GM12878 (cell line): ENCODE measurements around the gene ATP5F1D. TPM values are rescaled to one million over a fixed set of nuclear protein-coding genes. Genes with fewer than 3 reads are reported as not detected.

ENCODE experiments used
- ASH2L ChIP-seq: fragments of 300-600, 200-600 bp; sonication (generic); IDR thresholded peaks from 2 replicates; pipeline ENCODE4 v1.6.1; 2017; ENCODE audit warnings: low read depth, mild to moderate bottlenecking, borderline replicate concordance
- CTCF ChIP-seq, 3 experiments: IDR thresholded peaks in 2 of 3; conservative IDR thresholded peaks in 1 of 3; 2 replicates each; pipeline ENCODE4 v1.5.1; 2011; ENCODE audit warnings: low read depth in 3 of 3, low read length in 3 of 3, mild to moderate bottlenecking in 3 of 3, control low read depth in 2 of 3, moderate library complexity in 2 of 3, inconsistent platforms in 1 of 3, mixed read lengths in 1 of 3; ENCODE audit not compliant: control insufficient read depth in 2 of 3, insufficient read depth in 1 of 3; ENCODE audit errors: extremely low read depth in 1 of 3
- ETV6 ChIP-seq, 2 experiments: fragments of 450-650 bp in 1 of 2; IDR thresholded peaks in 1 of 2; conservative IDR thresholded peaks in 1 of 2; 2 replicates each; pipeline ENCODE4 v1.6.1; 2014; ENCODE audit warnings: antibody characterized with exemption in 1 of 2, borderline replicate concordance in 1 of 2, low read depth in 1 of 2, mild to moderate bottlenecking in 1 of 2, moderate library complexity in 1 of 2
- FOS ChIP-seq: IDR thresholded peaks from 3 replicates; pipeline ENCODE4 v1.6.1; 2011; ENCODE audit warnings: borderline replicate concordance; ENCODE audit not compliant: insufficient read length; ENCODE audit errors: extremely low read depth
- HCFC1 ChIP-seq: fragments of 150-350 bp; IDR thresholded peaks from 2 replicates; pipeline ENCODE4 v1.6.1; 2014; ENCODE audit warnings: low read length
- IKZF2 ChIP-seq, 2 experiments: fragments of 450-650 bp; IDR thresholded peaks; 2 replicates each; pipeline ENCODE4 v1.6.1; 2017; ENCODE audit warnings: mild to moderate bottlenecking in 2 of 2, moderate library complexity in 2 of 2
- IRF4 ChIP-seq: IDR thresholded peaks from 2 replicates; pipeline ENCODE4 v1.6.1; 2011; ENCODE audit warnings: low read depth, low read length
- SIN3A ChIP-seq: IDR thresholded peaks from 2 replicates; pipeline ENCODE4 v1.6.1; 2012; ENCODE audit warnings: low read depth, low read length, improper control_type of control experiment
- SPI1 ChIP-seq: IDR thresholded peaks from 2 replicates; pipeline ENCODE4 v1.6.1; 2011; ENCODE audit warnings: low read depth, mild to moderate bottlenecking, low read length, moderate library complexity, borderline replicate concordance; ENCODE audit not compliant: insufficient read depth
- TCF3 ChIP-seq: IDR thresholded peaks from 2 replicates; pipeline ENCODE4 v1.6.1; 2012; ENCODE audit warnings: low read depth, mild to moderate bottlenecking, low read length, borderline replicate concordance; ENCODE audit not compliant: insufficient read depth
- ZNF622 ChIP-seq: fragments of 450-650 bp; IDR thresholded peaks from 2 replicates; pipeline ENCODE4 v1.6.1; 2017; ENCODE audit warnings: mild to moderate bottlenecking, inconsistent platforms
- polyA plus RNA-seq, 11 experiments: library from polyadenylated mRNA; depleted of rRNA in 4 of 11; unstranded in 6 of 11; stranded (reverse) in 5 of 11; fragments of >200 nt; fragmentation: Nextera tagmentation in 4 of 11; fragmentation: Illumina TruSeq in 1 of 11; extraction: Ambion mirVana in 4 of 11; extraction: Trizol in 1 of 11; gene quantifications; 1 replicate in 1 of 11; 2 replicates in 10 of 11; pipeline versions ENCODE4 v1.2.1 to v1.2.3, GENCODE V29; 2011 to 2016; ENCODE audit warnings: inconsistent platforms in 2 of 11, missing spikeins in 2 of 11, low read depth in 1 of 11
- total RNA-seq, 4 experiments: library from RNA; depleted of rRNA in 3 of 4; stranded (reverse); fragments of >200 nt in 3 of 4; fragmentation: Illumina TruSeq in 1 of 4; extraction: Trizol in 1 of 4; gene quantifications; 2 replicates each; pipeline versions ENCODE4 v1.2.1 to v1.2.3, GENCODE V29; 2013 to 2021
- TF ChIP-seq, protein P1 (sequence below): IDR thresholded peaks from 2 replicates; pipeline ENCODE4 v1.6.1; 2012; ENCODE audit warnings: mild to moderate bottlenecking, low read depth, low read length
- TF ChIP-seq, protein P2 (sequence below): fragments of 150-350 bp; IDR thresholded peaks from 2 replicates; pipeline ENCODE4 v1.6.1; 2016; ENCODE audit warnings: low read depth, low read length
- TF ChIP-seq, protein P3 (sequence below): fragments of 450-650 bp; conservative IDR thresholded peaks from 2 replicates; pipeline ENCODE4 v1.6.1; 2017; ENCODE audit warnings: mild to moderate bottlenecking, moderate library complexity
- TF ChIP-seq, protein P4 (sequence below): IDR thresholded peaks from 2 replicates; pipeline ENCODE4 v1.6.1; 2011; ENCODE audit warnings: low read depth, low read length, improper control_type of control experiment, borderline replicate concordance

The ATP5F1D gene
- total and polyA plus RNA-seq, 10 of the 15 experiments (the other 5 are each of a cell fraction or from before 2014, with no cell fraction given), result 7.2 to 357 (median 49.5) TPM

DNA sequence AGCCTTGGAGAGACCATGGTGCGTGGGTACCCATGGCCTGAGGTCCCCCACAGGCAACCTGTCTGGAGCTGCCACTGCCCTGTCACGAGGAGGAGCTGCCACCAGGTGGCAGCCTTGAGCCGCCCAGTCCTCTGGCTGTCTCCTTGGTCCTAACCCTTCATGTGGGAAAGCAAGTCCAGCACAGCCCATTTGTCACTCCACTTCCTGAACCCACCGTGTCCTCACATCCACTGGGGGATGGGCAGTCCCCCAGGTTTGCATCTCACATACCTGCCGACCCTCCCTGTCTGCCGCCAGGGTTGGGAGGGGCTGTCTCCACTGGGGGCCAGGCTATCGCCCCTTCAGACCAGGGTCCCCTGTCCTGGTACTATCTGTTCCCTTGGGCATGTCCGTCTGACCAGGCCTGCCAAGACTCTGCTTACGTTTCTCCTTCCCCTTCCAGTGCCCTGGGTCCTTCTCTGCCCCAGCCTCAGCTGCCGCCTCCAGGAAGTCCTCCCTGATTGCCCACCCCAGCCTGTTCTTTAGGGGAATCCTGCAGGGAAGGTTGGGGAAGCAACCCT is 38.3 kb downstream of the ATP5F1D start (continued):
- TF ChIP-seq, protein P1, sequence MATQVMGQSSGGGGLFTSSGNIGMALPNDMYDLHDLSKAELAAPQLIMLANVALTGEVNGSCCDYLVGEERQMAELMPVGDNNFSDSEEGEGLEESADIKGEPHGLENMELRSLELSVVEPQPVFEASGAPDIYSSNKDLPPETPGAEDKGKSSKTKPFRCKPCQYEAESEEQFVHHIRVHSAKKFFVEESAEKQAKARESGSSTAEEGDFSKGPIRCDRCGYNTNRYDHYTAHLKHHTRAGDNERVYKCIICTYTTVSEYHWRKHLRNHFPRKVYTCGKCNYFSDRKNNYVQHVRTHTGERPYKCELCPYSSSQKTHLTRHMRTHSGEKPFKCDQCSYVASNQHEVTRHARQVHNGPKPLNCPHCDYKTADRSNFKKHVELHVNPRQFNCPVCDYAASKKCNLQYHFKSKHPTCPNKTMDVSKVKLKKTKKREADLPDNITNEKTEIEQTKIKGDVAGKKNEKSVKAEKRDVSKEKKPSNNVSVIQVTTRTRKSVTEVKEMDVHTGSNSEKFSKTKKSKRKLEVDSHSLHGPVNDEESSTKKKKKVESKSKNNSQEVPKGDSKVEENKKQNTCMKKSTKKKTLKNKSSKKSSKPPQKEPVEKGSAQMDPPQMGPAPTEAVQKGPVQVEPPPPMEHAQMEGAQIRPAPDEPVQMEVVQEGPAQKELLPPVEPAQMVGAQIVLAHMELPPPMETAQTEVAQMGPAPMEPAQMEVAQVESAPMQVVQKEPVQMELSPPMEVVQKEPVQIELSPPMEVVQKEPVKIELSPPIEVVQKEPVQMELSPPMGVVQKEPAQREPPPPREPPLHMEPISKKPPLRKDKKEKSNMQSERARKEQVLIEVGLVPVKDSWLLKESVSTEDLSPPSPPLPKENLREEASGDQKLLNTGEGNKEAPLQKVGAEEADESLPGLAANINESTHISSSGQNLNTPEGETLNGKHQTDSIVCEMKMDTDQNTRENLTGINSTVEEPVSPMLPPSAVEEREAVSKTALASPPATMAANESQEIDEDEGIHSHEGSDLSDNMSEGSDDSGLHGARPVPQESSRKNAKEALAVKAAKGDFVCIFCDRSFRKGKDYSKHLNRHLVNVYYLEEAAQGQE, result no peak
- TF ChIP-seq CTCF (IDR thresholded peaks at IDR 0.05 in 2 of 3, conservative IDR thresholded peaks at IDR 0.05 in 1 of 3; ENCODE audit: control insufficient read depth in 2 of 3, extremely low read depth in 1 of 3, insufficient read depth in 1 of 3, low read depth in 3 of 3, low read length in 3 of 3), result peak; percentile 97 to 99 (median 99); a peak in 5 of 6 replicates
- TF ChIP-seq, protein P2, sequence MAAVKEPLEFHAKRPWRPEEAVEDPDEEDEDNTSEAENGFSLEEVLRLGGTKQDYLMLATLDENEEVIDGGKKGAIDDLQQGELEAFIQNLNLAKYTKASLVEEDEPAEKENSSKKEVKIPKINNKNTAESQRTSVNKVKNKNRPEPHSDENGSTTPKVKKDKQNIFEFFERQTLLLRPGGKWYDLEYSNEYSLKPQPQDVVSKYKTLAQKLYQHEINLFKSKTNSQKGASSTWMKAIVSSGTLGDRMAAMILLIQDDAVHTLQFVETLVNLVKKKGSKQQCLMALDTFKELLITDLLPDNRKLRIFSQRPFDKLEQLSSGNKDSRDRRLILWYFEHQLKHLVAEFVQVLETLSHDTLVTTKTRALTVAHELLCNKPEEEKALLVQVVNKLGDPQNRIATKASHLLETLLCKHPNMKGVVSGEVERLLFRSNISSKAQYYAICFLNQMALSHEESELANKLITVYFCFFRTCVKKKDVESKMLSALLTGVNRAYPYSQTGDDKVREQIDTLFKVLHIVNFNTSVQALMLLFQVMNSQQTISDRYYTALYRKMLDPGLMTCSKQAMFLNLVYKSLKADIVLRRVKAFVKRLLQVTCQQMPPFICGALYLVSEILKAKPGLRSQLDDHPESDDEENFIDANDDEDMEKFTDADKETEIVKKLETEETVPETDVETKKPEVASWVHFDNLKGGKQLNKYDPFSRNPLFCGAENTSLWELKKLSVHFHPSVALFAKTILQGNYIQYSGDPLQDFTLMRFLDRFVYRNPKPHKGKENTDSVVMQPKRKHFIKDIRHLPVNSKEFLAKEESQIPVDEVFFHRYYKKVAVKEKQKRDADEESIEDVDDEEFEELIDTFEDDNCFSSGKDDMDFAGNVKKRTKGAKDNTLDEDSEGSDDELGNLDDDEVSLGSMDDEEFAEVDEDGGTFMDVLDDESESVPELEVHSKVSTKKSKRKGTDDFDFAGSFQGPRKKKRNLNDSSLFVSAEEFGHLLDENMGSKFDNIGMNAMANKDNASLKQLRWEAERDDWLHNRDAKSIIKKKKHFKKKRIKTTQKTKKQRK, result no peak
- TF ChIP-seq HCFC1, result no peak
- no peak for TF ChIP-seq IKZF2 (IDR thresholded peaks at IDR 0.05)
- no peak for TF ChIP-seq SPI1
- TF ChIP-seq ASH2L, result no peak
- no peak for TF ChIP-seq TCF3
- TF ChIP-seq ZNF622, result no peak
- TF ChIP-seq, protein P3, sequence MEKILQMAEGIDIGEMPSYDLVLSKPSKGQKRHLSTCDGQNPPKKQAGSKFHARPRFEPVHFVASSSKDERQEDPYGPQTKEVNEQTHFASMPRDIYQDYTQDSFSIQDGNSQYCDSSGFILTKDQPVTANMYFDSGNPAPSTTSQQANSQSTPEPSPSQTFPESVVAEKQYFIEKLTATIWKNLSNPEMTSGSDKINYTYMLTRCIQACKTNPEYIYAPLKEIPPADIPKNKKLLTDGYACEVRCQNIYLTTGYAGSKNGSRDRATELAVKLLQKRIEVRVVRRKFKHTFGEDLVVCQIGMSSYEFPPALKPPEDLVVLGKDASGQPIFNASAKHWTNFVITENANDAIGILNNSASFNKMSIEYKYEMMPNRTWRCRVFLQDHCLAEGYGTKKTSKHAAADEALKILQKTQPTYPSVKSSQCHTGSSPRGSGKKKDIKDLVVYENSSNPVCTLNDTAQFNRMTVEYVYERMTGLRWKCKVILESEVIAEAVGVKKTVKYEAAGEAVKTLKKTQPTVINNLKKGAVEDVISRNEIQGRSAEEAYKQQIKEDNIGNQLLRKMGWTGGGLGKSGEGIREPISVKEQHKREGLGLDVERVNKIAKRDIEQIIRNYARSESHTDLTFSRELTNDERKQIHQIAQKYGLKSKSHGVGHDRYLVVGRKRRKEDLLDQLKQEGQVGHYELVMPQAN, result no peak
- TF ChIP-seq SIN3A, result no peak
- 0 out of 2 replicates have a peak, but pooled peaks have one; percentile 8 for TF ChIP-seq IRF4
- TF ChIP-seq, protein P4, sequence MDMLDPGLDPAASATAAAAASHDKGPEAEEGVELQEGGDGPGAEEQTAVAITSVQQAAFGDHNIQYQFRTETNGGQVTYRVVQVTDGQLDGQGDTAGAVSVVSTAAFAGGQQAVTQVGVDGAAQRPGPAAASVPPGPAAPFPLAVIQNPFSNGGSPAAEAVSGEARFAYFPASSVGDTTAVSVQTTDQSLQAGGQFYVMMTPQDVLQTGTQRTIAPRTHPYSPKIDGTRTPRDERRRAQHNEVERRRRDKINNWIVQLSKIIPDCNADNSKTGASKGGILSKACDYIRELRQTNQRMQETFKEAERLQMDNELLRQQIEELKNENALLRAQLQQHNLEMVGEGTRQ, result no peak; the same call in 1 of the 2 replicates
- TF ChIP-seq ETV6 (conservative IDR thresholded peaks at IDR 0.05 in 1 of 2, IDR thresholded peaks at IDR 0.05 in 1 of 2; ENCODE audit: borderline replicate concordance in 1 of 2, low read depth in 1 of 2), result no peak
- TF ChIP-seq FOS, result no peak
